ENCODE measurements around the gene DDR2.
A peak's percentile ranks its signal among the peaks of the same experiment; 100 is the strongest.
"Not testable (repeated sequence)": the region's sequence is repeated elsewhere in the genome, so short reads cannot be mapped to it uniquely, and the experiment has no call there.

Gene DDR2

GRCh38 chr1:162725301-162725837 lies 93.1 kb downstream of the DDR2 start:
- DNase-seq (ENCODE audit: low spot score) = no peak

GRCh38 chr1:162726555-162726954 lies 94.3 kb downstream of the DDR2 start:
- no peak for DNase-seq (ENCODE audit: low spot score)

GRCh38 chr1:162727493-162727892 lies 95.2 kb downstream of the DDR2 start:
- DNase-seq (ENCODE audit: low spot score) = not testable (repeated sequence)

GRCh38 chr1:162728573-162728972 lies 96.3 kb downstream of the DDR2 start:
- DNase-seq (ENCODE audit: low spot score) = no peak

GRCh38 chr1:162729195-162729774 lies 97.0 kb downstream of the DDR2 start:
- DNase-seq (ENCODE audit: low spot score) = not testable (repeated sequence)

- no peak for DNase-seq (ENCODE audit: low spot score)
Observed at GRCh38 chr1:162732094-162732493, 99.8 kb downstream of the DDR2 start.

GRCh38 chr1:162732566-162733335 lies 100.5 kb downstream of the DDR2 start:
- peak; percentile 29 for DNase-seq (ENCODE audit: low spot score)

GRCh38 chr1:162733336-162733590 lies 101.0 kb downstream of the DDR2 start:
- no peak for DNase-seq (ENCODE audit: low spot score)

- no peak for DNase-seq (ENCODE audit: low spot score)
Observed at GRCh38 chr1:162734047-162734446, 101.8 kb downstream of the DDR2 start.

GRCh38 chr1:162736184-162736583 lies 103.9 kb downstream of the DDR2 start:
- no peak for DNase-seq (ENCODE audit: low spot score)

- no peak for DNase-seq (ENCODE audit: low spot score)
Observed at GRCh38 chr1:162736633-162737067, 104.4 kb downstream of the DDR2 start.

- no peak for DNase-seq (ENCODE audit: low spot score)
Observed at GRCh38 chr1:162740755-162741154, 108.5 kb downstream of the DDR2 start.

GRCh38 chr1:162741574-162741973 lies 109.3 kb downstream of the DDR2 start:
- no peak for DNase-seq (ENCODE audit: low spot score)

- DNase-seq (ENCODE audit: low spot score) = not testable (repeated sequence)
Observed at GRCh38 chr1:162746264-162746942, 114.1 kb downstream of the DDR2 start.

GRCh38 chr1:162753001-162753658 lies 120.9 kb downstream of the DDR2 start:
- DNase-seq (ENCODE audit: low spot score) = no peak

- no peak for DNase-seq (ENCODE audit: low spot score)
Observed at GRCh38 chr1:162753998-162754585, 121.8 kb downstream of the DDR2 start.

- DNase-seq (ENCODE audit: low spot score) = no peak
Observed at GRCh38 chr1:162755306-162755705, 123.0 kb downstream of the DDR2 start.

- DNase-seq (ENCODE audit: low spot score) = no peak
Observed at GRCh38 chr1:162756523-162756922, 124.3 kb downstream of the DDR2 start.

- no peak for DNase-seq (ENCODE audit: low spot score)
Observed at GRCh38 chr1:162757476-162757875, 125.2 kb downstream of the DDR2 start.

- no peak for DNase-seq (ENCODE audit: low spot score)
Observed at GRCh38 chr1:162765788-162766187, 133.5 kb downstream of the DDR2 start.

GRCh38 chr1:162772571-162773154 lies 140.4 kb downstream of the DDR2 start:
- DNase-seq (ENCODE audit: low spot score) = no peak

- no peak for DNase-seq (ENCODE audit: low spot score)
Observed at GRCh38 chr1:162774007-162774406, 141.7 kb downstream of the DDR2 start.

Data from globus pallidus (tissue), 1 donor.